KMS-11 (cell line): ENCODE data around the gene SDK2.

ENCODE experiments used
- H2AFZ ChIP-seq: fragments of 200-600 bp; sonication (generic); 2 replicates; pipeline ENCODE4 v1.6.1; 2016; ENCODE audit warnings: antibody characterized with exemption, mixed run types, low read depth
- H3K27ac ChIP-seq: fragments of 200-600 bp; sonication (generic); 2 replicates; pipeline ENCODE4 v1.6.1; 2016; ENCODE audit warnings: mild to moderate bottlenecking, mixed run types
- H3K27me3 ChIP-seq: fragments of 200-600 bp; sonication (generic); 2 replicates; pipeline ENCODE4 v1.6.1; 2017; ENCODE audit warnings: mild to moderate bottlenecking, low read depth, mixed run types, moderate library complexity; ENCODE audit not compliant: insufficient read depth
- H3K36me3 ChIP-seq: fragments of 200-600 bp; sonication (generic); 2 replicates; pipeline ENCODE4 v1.6.1; 2017; ENCODE audit warnings: mild to moderate bottlenecking, mixed run types; ENCODE audit not compliant: insufficient read depth
- H3K4me1 ChIP-seq: fragments of 200-600 bp; sonication (generic); 2 replicates; pipeline ENCODE4 v1.6.1; 2016; ENCODE audit warnings: mild to moderate bottlenecking, low read depth, mixed run types; ENCODE audit not compliant: poor library complexity, severe bottlenecking
- H3K4me2 ChIP-seq: fragments of 200-600 bp; sonication (generic); 2 replicates; pipeline ENCODE4 v1.7.0; 2016; ENCODE audit warnings: mild to moderate bottlenecking, mixed run types
- H3K4me3 ChIP-seq: fragments of 200-600 bp; sonication (generic); IDR thresholded peaks from 2 replicates; pipeline ENCODE4 v1.6.1; 2017; ENCODE audit warnings: low read depth, low read length, mixed read lengths; ENCODE audit not compliant: insufficient read depth
- H3K79me2 ChIP-seq: fragments of 200-600 bp; sonication (generic); 2 replicates; pipeline ENCODE4 v1.6.1; 2016; ENCODE audit warnings: low read depth, mixed run types; ENCODE audit not compliant: insufficient read depth
- H3K9ac ChIP-seq: fragments of 200-600 bp; sonication (generic); 2 replicates; pipeline ENCODE4 v1.6.1; 2016; ENCODE audit warnings: mild to moderate bottlenecking, mixed run types
- H4K20me1 ChIP-seq: fragments of 200-600 bp; sonication (generic); 2 replicates; pipeline ENCODE4 v1.6.1; 2016; ENCODE audit warnings: mild to moderate bottlenecking, mixed run types; ENCODE audit not compliant: insufficient read depth
- CTCF ChIP-seq: fragments of 200-600 bp; sonication (generic); conservative IDR thresholded peaks from 2 replicates; pipeline ENCODE4 v1.6.1; 2017; ENCODE audit warnings: low read depth, mild to moderate bottlenecking, antibody characterized with exemption, low read length, moderate library complexity, mixed read lengths

Gene SDK2

GRCh38 chr17:73648974-73649373, 4.7 kb upstream of the SDK2 start:
- TF ChIP-seq CTCF, result no peak
- H4K20me1 ChIP-seq, result no peaks in the 10 kb centered on the region
- peaks cover 36% of the 10 kb centered on the region; the same call in 1 of the 2 replicates for H3K27me3 ChIP-seq

GRCh38 chr17:73648543-73648820, 4.2 kb upstream of the SDK2 start:
- Histone ChIP-seq H3K36me3 (no peaks in the 10 kb centered on the region), H3K4me2 (no peak overlapping the region), H3K27ac (no peak overlapping the region), H3K9ac (no peak overlapping the region), H3K4me1 (no peaks in the 10 kb centered on the region), H3K4me3 (no peak overlapping the region), H3K79me2 (no peaks in the 10 kb centered on the region), H4K20me1 (no peaks in the 10 kb centered on the region), H3K27me3 (peaks cover 36% of the 10 kb centered on the region; the same call in 1 of the 2 replicates), H2AFZ (no peak overlapping the region)
- TF ChIP-seq CTCF, result no peak

More at GRCh38 chr17:73648974-73649373, 4.7 kb upstream of the SDK2 start:
- no peak overlapping the region for H3K4me2 ChIP-seq
- no peaks in the 10 kb centered on the region for H3K79me2 ChIP-seq
- no peaks in the 10 kb centered on the region for H3K4me1 ChIP-seq
- no peak overlapping the region for H3K9ac ChIP-seq
- no peak overlapping the region for H2AFZ ChIP-seq
- H3K36me3 ChIP-seq, result no peaks in the 10 kb centered on the region
- no peak overlapping the region for H3K27ac ChIP-seq
- H3K4me3 ChIP-seq, result no peak overlapping the region

GRCh38 chr17:73647772-73648542, 3.7 kb upstream of the SDK2 start:
- peaks cover 36% of the 10 kb centered on the region; the same call in 1 of the 2 replicates for H3K27me3 ChIP-seq
- no peak overlapping the region for H3K4me2 ChIP-seq
- no peaks in the 10 kb centered on the region for H3K4me1 ChIP-seq
- no peaks in the 10 kb centered on the region for H3K36me3 ChIP-seq
- no peak overlapping the region for H3K4me3 ChIP-seq
- H3K79me2 ChIP-seq, result no peaks in the 10 kb centered on the region
- H3K9ac ChIP-seq, result no peak overlapping the region
- H2AFZ ChIP-seq, result no peak overlapping the region
- no peak for TF ChIP-seq CTCF
- H3K27ac ChIP-seq, result no peak overlapping the region
- no peaks in the 10 kb centered on the region for H4K20me1 ChIP-seq

- TF ChIP-seq CTCF, result no peak
- no peak overlapping the region for H3K4me3 ChIP-seq
- H3K36me3 ChIP-seq, result no peaks in the 10 kb centered on the region
- no peaks in the 10 kb centered on the region for H3K4me1 ChIP-seq
- no peak overlapping the region for H3K4me2 ChIP-seq
- peaks cover 34% of the 10 kb centered on the region; the same call in 1 of the 2 replicates for H3K27me3 ChIP-seq
- no peak overlapping the region for H3K27ac ChIP-seq
- H3K79me2 ChIP-seq, result no peaks in the 10 kb centered on the region
- H4K20me1 ChIP-seq, result no peaks in the 10 kb centered on the region
- no peak overlapping the region for H3K9ac ChIP-seq
- H2AFZ ChIP-seq, result no peak overlapping the region
These were observed 3.1 kb upstream of the SDK2 start for GRCh38 chr17:73647301-73647695.
